IPS-18c (cell line): ENCODE data around the gene YRDC.

ENCODE experiments used
- H3K4me3 ChIP-seq: 2 replicates; pipeline ENCODE4 v1.7.0; 2013; ENCODE audit warnings: low read depth, mild to moderate bottlenecking, low read length, moderate library complexity; ENCODE audit not compliant: insufficient read depth
- H3K9me3 ChIP-seq: one replicate; pipeline ENCODE4 v1.6.1; 2013; ENCODE audit warnings: mild to moderate bottlenecking, low read length, moderate library complexity; ENCODE audit not compliant: control insufficient read depth, insufficient read depth

YRDC gene

DNA sequence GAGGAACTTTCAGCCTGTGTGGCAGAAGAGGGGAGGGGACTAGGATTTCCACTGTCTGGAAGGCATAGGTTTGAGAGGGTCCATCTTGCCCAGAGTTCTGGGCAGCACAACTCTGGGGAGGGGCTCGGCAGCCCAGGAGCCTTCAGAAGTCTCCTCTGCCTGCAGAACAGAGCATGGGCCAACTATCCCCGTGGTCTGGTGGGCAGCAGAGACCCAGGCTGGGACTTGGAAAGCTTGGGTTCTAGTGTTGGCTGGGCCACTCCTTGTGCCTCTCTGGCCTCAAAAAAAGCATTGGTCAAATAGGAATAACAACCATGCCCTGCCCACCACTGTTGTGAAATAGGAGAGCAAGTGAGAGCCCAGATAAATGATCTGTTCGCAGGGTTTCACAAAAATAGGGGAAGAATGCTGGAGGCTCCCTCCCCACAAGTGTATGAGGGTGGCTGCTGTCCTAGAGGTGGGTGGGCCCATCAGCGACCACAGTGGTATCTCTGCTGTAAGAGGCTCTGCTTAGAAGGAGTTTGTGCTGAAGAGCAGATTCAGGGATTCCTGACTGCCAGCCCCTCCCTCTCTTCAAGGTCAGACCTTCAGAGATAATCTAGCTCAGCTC, 52.0 kb downstream of the YRDC start:
- Histone ChIP-seq H3K9me3 (peaks cover 3% of the 10 kb centered on the region), H3K4me3 (no peak overlapping the region)

DNA sequence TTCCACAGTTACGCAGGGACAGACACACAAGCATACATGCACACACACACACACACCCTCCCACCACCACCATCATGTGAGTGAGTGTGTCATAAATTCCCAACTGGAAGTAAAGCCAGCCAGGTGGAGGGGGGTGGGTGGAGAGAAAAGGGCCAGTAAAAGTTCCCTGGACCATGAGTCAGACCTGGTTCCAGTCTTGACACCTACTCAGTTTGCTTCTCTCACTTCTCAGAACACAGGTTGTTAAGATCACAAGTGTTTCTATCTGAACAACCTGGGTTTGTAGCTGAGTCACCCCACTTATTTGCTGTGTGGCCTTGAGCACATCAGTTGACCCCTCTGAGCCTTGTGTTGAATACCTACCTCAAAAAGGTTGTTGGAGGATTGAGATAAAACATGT, 52.7 kb downstream of the YRDC start:
- Histone ChIP-seq H3K9me3 (peaks cover 3% of the 10 kb centered on the region), H3K4me3 (no peak overlapping the region)

DNA sequence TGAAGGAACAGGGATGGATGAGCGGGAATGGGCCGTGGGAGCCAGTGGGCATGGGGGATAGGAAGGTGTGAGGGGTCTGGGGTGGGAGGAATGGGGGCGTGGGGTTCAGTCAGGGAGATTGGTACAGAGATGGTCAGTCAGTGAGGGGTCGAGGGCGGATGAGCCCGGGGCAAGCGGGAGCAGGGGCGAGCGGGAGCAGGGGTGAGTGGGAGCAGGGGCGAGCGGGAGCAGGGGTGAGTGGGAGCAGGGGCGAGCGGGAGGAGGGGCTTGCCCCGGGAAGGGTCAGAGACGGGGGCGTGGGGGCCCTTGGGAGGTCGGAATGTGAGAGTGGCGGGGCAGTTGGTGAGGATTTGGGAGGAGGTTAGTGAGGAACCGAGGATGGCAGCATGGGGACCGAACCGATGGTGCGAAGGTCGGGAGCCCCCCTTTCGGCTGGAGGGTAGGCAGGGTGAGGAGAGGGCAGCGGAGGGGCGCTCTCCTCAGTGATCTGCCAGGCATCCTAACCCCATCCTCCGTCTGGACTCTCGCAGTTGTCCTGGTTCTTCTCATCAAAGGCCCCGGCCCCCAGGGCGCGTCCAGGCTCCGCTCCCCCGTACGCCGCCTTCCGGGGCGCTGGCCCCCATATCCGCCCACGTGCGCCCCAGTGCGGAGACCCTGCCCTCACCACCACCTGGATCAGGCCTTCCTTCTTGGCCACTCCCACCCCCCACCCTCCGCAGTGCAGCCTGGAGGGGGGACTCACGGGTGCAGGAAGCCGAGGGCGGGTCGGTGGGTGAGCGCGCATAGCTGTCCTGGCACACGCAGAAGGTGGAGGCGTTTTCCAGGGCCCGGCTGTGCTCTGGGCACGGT, 54.3 kb downstream of the YRDC start:
- Histone ChIP-seq H3K4me3 (peak overlapping the region; percentile 40), H3K9me3 (peaks cover 3% of the 10 kb centered on the region)
